HG03039 (cell line): ENCODE results near the gene ZDHHC17.
A peak's percentile ranks its signal among the peaks of the same experiment; 100 is the strongest.
"Not testable (repeated sequence)": the region's sequence is repeated elsewhere in the genome, so short reads cannot be mapped to it uniquely, and the experiment has no call there.

Experiments
- ATAC-seq: cut with Tn5 transposase; IDR thresholded peaks from one replicate; pipeline ENCODE4 v1.9.1; 2021; ENCODE audit warnings: mild to moderate bottlenecking, moderate library complexity; ENCODE audit not compliant: unreplicated experiment

The ZDHHC17 gene

DNA sequence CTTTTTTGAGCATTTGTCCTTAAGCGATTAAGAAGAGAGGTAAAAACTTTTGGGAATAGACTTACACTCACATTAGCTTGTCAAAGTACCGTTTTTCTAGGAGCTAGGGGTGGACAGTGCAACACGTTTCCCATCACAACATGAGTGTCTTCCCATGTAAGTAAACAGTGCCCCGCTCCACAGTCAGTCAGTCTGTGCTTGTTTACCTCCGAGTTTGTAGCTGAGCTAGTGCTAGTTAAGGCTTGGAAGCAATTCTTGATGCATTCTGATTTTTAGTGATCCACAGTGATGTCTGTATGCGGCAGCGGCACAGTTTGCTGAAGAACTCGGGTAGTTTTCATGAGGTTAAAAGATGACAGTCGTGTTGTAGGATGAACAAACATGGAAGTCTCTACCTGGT lies 941 bp downstream of the ZDHHC17 start:
- no peak for ATAC-seq

DNA sequence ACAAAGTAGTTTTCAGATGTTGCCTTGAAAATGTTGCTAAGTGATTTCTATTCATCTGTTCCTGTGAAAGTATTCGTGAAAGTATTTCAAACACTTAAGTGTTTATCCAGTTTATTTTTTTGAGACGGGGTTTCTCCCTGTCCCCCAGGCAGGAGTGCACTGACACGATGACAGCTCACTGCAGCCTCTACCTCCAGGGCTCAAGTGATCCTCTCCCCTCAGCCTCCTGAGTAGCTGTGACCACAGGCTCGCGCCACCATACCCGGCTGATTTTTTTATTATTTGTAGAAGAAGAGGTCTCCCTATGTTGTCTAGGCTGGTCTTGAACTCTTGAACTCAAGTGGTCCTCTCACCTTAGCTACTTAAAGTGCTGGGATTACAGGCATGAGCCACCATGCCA lies 1.7 kb downstream of the ZDHHC17 start:
- no peak for ATAC-seq

- ATAC-seq = no peak
Observed at GRCh38 chr12:76766161-76766560, 2.2 kb downstream of the ZDHHC17 start.

DNA sequence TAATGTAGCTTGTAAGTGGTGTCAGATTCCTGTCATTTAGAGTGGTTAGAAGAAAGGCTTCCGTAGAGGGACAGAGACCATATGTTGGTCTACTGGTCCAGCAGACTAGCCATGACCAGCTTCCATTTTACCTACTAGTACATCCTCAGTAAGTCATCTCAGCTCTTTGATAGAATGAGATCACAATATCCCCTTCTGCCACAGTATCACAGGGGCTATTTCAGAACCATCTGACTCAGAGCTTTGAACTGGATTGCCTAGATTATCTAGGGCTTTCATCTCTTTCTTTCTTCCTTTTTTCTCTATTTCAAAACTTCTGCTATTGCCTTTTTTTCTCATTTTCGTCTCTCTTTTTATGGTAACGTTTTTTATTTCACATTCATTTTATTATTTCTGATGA lies 4.7 kb downstream of the ZDHHC17 start:
- ATAC-seq = no peak

DNA sequence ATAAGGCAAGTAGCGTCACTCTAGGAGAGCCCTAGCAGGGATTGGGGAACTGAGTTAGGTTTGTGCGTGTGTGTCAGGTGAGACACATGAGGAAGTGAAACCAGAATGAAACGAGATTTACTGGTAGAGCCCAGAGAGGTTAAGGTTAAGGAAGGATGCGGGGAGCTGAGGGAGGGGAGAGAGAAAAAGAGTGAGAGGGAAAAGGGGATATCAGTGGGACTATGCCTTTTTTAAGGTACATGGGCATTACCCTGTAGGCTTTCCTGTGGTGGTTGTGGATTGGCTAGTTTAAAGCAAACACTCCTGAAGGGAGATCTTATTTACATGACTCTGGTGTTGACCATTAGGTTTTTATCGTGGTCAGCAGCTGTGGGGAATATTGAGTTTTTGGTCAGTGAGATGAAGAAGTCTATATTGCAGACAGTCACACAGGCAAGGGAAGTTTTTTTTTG lies 13.9 kb downstream of the ZDHHC17 start:
- ATAC-seq = peak; percentile 100

GRCh38 chr12:76778364-76778763 lies 14.4 kb downstream of the ZDHHC17 start:
- ATAC-seq = no peak

DNA sequence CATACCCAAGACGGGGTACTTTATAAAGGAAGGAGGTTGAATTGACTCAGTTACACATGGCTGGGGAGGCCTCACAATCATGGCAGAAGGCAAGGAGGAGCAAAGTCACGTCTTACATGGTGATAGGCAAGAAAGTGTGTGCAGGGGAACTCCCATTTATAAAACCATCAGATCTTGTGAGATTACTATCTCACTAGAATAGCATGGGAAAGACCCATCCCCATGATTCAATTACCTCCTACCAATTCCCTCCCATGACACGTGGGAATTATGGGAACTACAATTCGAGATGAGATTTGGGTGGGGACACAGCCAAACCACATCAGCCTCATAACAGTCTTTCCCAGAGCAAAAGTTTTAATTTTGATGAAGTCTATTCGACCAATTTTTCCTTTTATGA lies 15.4 kb downstream of the ZDHHC17 start:
- not testable (repeated sequence) for ATAC-seq

DNA sequence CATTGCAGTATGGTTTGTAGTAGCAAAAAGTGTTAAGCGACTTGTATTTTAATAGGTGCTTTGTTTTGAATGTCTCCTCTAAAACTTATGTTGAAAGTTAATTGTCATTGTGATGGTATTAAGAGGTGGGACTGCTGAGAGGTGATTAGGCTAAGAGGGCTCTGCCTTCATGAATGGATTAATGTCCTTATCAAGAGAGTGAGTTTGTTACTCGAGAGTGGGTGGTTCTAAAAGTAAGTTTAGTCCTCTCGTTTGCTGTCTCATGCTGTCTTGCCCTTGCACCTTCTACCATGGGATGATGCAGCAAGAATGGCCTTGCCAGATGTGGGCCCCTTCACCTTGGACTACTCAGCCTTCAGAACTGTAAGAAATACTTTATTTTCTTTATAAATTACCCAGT lies 17.4 kb downstream of the ZDHHC17 start:
- no peak for ATAC-seq

DNA sequence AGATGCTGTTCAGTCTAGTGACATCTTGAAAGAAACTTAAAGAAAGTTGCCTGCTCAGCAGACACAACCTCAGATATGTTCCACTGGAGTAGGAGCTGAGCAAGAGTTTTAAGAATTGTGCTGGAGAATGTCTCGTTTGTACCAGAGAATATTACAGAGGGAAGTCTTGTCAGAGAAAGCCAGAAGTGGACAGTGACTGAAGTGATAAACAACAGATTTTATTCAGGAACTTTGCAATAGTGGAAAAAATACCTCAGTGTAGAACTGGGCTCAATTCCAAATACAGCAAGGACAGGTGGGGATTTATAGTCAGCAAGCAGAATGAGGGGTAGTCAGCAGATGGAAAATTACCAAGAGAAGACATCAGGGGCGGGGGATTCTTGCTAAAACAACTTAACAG lies 18.6 kb downstream of the ZDHHC17 start:
- no peak for ATAC-seq

- no peak for ATAC-seq
Observed at GRCh38 chr12:76784600-76785051, 20.7 kb downstream of the ZDHHC17 start.

DNA sequence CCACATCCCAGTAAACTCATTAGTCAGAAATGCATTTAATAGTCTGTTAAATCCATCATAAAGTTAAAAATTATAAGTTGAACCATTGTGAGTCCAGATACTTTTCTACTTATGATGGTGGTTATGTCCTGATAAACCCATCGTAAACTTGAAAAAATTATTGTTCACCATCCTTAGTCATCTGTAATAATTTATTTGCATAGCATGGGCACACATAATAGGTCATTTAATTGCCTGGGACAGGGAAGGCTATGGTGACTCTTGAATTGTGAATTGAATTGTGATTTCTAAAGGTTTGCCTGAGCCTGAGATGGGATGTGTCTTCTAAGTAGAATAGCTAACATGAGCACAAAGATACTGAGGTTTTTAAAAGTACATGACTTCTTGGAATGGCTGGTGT lies 21.5 kb downstream of the ZDHHC17 start:
- ATAC-seq = no peak

DNA sequence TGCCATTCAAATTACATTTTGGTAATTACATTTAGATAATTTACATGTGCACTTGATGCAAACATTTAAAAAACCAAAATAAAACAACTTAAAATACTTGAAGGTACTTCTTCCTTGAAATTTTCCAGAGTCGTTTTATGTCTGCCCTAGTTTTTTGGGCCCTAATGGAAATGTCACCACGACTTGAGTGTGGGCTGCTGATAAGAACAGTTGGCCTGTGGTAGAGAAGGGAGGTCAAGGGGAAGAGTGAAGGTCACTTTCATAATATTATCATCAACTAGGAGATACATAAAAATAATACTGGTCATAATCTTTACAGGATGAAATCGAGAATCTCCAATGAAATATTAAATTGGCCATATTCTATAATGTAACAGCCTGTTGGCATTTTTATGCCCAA lies 23.1 kb downstream of the ZDHHC17 start:
- ATAC-seq = no peak

DNA sequence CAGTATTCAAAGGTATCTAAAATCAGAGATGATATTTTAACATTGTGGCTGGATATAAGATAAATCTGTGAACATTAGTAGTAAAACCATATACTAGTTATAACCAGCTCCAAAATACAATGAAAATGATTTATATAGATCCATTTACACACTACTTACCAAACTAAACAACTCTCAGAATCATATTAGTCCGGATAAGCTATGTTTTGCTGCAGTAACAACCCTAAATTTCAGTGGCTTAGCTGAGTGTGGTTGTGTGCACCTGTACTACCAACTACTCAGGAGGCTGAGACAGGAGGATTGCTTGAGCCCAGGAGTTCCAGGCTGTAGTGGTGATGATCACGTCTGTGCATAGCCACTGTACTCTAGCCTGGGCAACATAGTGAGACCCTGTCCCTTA lies 23.8 kb downstream of the ZDHHC17 start:
- ATAC-seq = no peak

GRCh38 chr12:76789335-76790050 lies 25.6 kb downstream of the ZDHHC17 start:
- ATAC-seq = no peak

DNA sequence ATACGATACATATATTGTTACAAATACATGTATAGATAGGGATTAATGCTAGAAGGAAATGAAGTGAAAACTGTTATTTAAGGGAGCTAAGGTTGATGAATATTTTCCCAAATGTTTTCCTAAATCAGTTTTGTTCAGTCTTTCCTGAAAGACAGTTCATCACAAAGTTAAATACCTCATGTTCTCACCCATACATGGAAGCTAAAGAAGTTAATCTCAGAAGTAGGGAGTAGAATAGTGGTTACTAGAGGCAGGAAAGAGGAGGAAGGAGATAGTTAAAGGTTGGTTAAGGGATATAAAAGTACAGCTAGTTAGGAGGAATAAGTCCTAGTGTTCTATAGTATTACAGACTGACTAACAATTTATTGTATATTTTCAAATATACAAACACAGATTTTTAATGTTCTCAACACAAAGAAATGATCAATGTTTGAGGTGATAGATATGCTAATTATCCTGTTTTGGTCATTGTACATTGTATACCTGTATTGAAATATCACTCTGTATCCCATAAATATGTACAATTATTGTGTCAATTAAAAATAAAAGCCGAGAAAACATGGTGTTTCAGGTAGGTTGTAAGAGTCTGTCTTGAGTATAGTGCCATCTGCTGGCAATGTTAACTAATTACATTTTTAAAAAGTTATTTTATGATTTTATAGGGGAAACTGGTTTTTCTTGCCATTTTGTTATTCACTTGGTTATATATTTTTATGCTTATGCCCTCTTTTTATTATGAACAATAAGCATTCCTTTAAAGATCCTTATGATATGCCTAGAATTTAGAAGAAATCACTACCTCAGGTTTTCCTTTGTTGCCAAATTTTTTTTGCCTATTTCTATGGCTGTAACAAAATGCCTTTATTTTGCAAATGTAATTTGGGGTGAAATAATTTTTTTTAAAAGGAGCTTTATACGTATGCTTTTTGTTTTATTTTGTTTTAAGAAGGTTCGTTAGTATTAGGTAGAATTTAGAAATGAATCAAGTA lies 26.9 kb downstream of the ZDHHC17 start:
- no peak for ATAC-seq

DNA sequence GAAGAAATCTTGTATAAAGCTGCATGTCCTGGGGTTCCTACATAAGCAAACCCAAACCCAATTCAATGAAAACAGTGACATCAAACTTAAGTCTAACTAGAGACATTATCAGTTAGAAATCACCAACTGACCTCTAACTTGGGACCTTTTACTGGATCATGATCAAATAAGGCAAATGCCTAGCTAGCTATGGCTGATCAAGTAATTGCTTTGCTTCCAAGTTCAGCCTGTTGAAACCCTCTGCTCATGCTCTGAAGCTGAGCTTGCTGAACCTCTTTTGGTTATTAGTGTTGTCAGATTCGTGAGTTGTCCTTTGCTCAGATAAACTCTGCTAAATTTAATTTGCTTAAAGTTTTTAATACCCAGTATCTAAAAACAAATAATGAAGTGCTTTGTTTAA lies 28.9 kb downstream of the ZDHHC17 start:
- ATAC-seq = no peak

GRCh38 chr12:76798864-76799263 lies 34.9 kb downstream of the ZDHHC17 start:
- ATAC-seq = no peak

DNA sequence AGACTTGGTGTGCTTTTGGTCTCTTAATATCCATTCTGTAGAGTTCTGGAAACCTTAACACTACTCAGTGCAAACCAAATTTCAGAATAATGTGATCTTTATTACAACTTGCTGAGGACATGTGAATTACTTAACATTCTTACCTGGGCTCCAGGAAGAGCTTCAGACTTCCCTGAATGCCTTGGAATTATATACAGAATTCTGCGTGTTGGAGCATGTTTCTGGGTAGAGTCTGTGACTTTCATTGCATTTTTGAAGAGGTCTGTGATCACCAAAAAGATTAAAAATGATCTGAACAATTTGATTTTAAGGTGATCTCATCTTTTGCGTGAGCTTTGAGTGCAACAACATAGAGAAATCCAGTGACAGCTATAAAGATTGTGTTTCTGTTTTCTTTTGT lies 35.4 kb downstream of the ZDHHC17 start:
- ATAC-seq = no peak

DNA sequence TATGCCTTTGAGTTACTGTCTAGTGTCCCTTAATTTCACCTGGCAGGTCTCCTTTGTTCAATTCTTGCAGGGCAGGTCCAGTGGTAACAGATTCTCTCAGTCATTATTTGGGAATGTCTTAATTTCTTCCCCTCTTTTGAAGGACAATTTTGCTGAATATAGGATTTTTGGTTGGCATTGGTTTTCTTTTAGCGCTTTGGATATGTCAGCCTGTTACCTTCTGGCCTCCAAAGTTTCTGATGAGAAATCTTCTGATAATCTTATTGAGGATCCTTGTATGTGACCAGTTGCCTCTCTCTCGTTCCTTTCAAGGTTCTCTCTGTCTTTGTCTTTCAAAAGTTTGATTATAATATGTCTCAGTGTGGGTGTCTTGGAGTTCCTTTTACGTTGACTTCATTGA lies 38.1 kb downstream of the ZDHHC17 start:
- no peak for ATAC-seq

DNA sequence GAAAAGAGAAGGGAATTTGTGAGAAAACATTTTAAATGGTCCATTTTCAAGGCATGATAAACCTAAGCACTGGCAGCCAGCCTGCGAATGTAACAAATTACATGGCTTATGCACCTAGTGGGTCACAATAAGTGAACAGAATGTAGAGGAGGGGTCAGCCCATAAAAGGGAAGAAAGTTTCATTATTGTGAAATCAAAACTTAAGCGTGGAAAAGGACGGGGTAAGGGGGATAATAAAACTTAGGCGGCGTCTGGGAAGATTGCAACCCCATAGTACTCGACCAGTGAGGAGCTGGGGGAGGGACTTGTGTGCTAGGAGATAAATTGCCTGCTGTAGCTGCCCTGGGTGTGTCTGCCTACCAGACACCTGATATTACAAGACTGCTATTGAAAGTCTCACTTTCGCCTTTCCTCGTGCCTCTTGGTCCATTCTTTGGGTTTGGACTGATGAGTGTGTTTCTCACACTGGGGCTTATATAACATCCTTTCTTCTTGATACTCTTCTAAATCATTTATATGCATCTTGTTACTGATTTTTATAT lies 40.6 kb downstream of the ZDHHC17 start:
- ATAC-seq = no peak

DNA sequence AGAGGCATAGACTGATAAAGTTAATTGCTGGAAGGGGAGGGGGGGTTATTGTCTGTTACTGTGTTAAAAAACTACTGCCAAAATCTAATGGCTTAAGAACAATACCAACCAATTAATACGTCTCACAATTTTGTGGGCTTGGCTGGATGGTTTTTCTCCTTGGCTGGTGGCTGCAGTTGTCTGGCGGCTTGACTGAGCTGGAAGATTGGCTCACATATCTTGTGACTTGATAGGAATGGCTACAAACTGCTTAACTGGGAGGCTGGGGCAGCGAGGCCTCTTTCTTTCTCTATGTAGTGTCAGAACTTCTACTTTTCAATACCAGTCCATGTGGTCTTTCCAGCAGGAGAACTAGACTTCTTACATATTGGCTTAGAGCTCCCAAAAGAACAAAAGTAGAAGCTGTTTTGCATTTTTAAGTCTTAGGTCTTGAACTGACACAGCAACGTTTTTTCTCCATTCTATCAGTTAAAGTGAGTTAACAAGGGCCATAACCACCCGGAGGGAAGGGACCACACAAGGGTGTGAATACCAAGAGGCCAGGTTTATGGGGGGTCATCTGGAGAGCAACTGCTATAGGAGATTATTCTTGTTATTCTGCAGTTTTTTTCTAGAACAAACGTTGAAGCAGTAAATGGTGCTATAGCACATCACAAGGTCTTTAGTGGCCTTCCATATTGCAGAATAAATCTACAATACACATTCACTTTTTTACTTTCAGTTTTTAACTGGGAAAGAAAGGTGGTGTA lies 46.9 kb downstream of the ZDHHC17 start:
- no peak for ATAC-seq
